ENCODE data around the gene C6orf120. TPM values are rescaled to one million over a fixed set of nuclear protein-coding genes. Genes with fewer than 3 reads are reported as not detected.

Gene C6orf120
- total and polyA plus RNA-seq, 2 of the 13 experiments (the other 11 are each of a cell fraction or from before 2014, with no cell fraction given) = 21.7 to 29.9 TPM

- TF ChIP-seq, protein P1, sequence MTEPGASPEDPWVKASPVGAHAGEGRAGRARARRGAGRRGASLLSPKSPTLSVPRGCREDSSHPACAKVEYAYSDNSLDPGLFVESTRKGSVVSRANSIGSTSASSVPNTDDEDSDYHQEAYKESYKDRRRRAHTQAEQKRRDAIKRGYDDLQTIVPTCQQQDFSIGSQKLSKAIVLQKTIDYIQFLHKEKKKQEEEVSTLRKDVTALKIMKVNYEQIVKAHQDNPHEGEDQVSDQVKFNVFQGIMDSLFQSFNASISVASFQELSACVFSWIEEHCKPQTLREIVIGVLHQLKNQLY (CRISPR knock-in tag; IDR thresholded peaks at IDR 0.05) = no peak; the same call in 1 of the 2 replicates
- TF ChIP-seq FOSL2 (CRISPR knock-in tag; IDR thresholded peaks at IDR 0.05) (peak; percentile 69), ZNF678 (CRISPR knock-in tag; IDR thresholded peaks at IDR 0.05) (peak; percentile 36; the same call in 1 of the 2 replicates), ZNF263 (CRISPR knock-in tag; IDR thresholded peaks at IDR 0.05) (no peak; the same call in 1 of the 2 replicates), GMEB1 (CRISPR knock-in tag; IDR thresholded peaks at IDR 0.05; ENCODE audit: borderline replicate concordance) (peak; percentile 88), RFXANK (CRISPR knock-in tag; IDR thresholded peaks at IDR 0.05) (peak; percentile 49; the same call in 1 of the 2 replicates), MEF2D (CRISPR knock-in tag; IDR thresholded peaks at IDR 0.05) (peak; percentile 13; the same call in 1 of the 2 replicates), TAF15 (IDR thresholded peaks at IDR 0.05; ENCODE audit: low read depth, low read length, poor library complexity, severe bottlenecking) (peak; percentile 97), ZBTB14 (CRISPR knock-in tag; IDR thresholded peaks at IDR 0.05) (peak; percentile 12; the same call in 1 of the 2 replicates), TFE3 (CRISPR knock-in tag; IDR thresholded peaks at IDR 0.05) (peak; percentile 49; the same call in 1 of the 2 replicates), SOX5 (CRISPR knock-in tag; IDR thresholded peaks at IDR 0.05; ENCODE audit: borderline replicate concordance) (peak; percentile 74; the same call in 1 of the 2 replicates), ZNF280B (CRISPR knock-in tag; IDR thresholded peaks at IDR 0.05; ENCODE audit: borderline replicate concordance) (peak; percentile 86), SIN3B (IDR thresholded peaks at IDR 0.05; ENCODE audit: low read length) (peak; percentile 76), PAWR (CRISPR knock-in tag; IDR thresholded peaks at IDR 0.05; ENCODE audit: borderline replicate concordance) (peak; percentile 95; the same call in 1 of the 2 replicates), ZNF367 (CRISPR knock-in tag; IDR thresholded peaks at IDR 0.05; ENCODE audit: borderline replicate concordance) (peak; percentile 79; the same call in 1 of the 2 replicates)
- TF ChIP-seq, protein P2, sequence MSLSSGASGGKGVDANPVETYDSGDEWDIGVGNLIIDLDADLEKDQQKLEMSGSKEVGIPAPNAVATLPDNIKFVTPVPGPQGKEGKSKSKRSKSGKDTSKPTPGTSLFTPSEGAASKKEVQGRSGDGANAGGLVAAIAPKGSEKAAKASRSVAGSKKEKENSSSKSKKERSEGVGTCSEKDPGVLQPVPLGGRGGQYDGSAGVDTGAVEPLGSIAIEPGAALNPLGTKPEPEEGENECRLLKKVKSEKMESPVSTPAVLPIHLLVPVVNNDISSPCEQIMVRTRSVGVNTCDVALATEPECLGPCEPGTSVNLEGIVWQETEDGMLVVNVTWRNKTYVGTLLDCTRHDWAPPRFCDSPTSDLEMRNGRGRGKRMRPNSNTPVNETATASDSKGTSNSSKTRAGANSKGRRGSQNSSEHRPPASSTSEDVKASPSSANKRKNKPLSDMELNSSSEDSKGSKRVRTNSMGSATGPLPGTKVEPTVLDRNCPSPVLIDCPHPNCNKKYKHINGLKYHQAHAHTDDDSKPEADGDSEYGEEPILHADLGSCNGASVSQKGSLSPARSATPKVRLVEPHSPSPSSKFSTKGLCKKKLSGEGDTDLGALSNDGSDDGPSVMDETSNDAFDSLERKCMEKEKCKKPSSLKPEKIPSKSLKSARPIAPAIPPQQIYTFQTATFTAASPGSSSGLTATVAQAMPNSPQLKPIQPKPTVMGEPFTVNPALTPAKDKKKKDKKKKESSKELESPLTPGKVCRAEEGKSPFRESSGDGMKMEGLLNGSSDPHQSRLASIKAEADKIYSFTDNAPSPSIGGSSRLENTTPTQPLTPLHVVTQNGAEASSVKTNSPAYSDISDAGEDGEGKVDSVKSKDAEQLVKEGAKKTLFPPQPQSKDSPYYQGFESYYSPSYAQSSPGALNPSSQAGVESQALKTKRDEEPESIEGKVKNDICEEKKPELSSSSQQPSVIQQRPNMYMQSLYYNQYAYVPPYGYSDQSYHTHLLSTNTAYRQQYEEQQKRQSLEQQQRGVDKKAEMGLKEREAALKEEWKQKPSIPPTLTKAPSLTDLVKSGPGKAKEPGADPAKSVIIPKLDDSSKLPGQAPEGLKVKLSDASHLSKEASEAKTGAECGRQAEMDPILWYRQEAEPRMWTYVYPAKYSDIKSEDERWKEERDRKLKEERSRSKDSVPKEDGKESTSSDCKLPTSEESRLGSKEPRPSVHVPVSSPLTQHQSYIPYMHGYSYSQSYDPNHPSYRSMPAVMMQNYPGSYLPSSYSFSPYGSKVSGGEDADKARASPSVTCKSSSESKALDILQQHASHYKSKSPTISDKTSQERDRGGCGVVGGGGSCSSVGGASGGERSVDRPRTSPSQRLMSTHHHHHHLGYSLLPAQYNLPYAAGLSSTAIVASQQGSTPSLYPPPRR (CRISPR knock-in tag; IDR thresholded peaks at IDR 0.05; ENCODE audit: borderline replicate concordance) = peak; percentile 77
Observed at GRCh38 chr6:169701954-169702839, at the start of gene C6orf120, which contains the start of gene WDR27 (continued).
